T-helper 1 cell treated with Interleukin-12 subunit alpha and Interleukin-12 subunit beta and Interleukin-4 antibody, amounts not matched to agents 30 μg/mL and 1 μg/mL, for 36 hours (primary cell): ENCODE measurements around the gene PRSS12.
"Not testable (repeated sequence)": the region's sequence is repeated elsewhere in the genome, so short reads cannot be mapped to it uniquely, and the experiment has no call there.

ENCODE experiments used
- H3K27ac Mint-ChIP-seq: one replicate; pipeline ENCODE4 v1.8.0; 2021; ENCODE audit warnings: mild to moderate bottlenecking, mixed read lengths
- H3K27me3 Mint-ChIP-seq: one replicate; pipeline ENCODE4 v1.8.0; 2021; ENCODE audit warnings: low read depth, mixed read lengths
- H3K36me3 Mint-ChIP-seq: one replicate; pipeline ENCODE4 v1.8.0; 2021; ENCODE audit warnings: low read depth, mixed read lengths
- H3K4me1 Mint-ChIP-seq: one replicate; pipeline ENCODE4 v1.8.0; 2021; ENCODE audit warnings: low read depth, mixed read lengths
- H3K4me3 Mint-ChIP-seq: one replicate; pipeline ENCODE4 v1.8.0; 2021; ENCODE audit warnings: mild to moderate bottlenecking, moderate library complexity, mixed read lengths
- H3K9me3 Mint-ChIP-seq: one replicate; pipeline ENCODE4 v1.8.0; 2021; ENCODE audit warnings: mixed read lengths

The PRSS12 gene

DNA sequence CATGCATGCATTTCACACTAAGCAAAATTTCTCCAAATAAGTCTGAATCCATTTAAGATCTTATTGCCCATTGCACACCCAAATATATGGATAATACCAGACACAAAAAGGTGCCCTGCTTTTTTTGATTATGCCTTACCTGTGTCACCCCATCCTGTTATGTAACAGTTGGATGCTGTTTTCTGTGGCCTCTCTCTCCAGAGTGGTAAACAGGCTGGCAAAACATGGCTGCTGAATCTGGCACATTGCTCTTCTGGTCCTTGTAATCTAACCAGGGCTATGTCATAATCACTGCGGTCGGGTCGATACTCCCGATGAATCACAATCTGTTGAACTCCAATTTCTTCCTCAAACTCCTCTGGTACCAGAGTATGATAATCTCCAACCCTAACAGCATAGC lies 70.1 kb downstream of the PRSS12 start:
- H3K9me3 Mint-ChIP-seq = no peaks in the 10 kb centered on the region
- H3K4me1 Mint-ChIP-seq = peaks cover 28% of the 10 kb centered on the region
- H3K27ac Mint-ChIP-seq = no peak overlapping the region
- H3K36me3 Mint-ChIP-seq = peaks cover 33% of the 10 kb centered on the region
- no peak overlapping the region for H3K4me3 Mint-ChIP-seq
- no peaks in the 10 kb centered on the region for H3K27me3 Mint-ChIP-seq

DNA sequence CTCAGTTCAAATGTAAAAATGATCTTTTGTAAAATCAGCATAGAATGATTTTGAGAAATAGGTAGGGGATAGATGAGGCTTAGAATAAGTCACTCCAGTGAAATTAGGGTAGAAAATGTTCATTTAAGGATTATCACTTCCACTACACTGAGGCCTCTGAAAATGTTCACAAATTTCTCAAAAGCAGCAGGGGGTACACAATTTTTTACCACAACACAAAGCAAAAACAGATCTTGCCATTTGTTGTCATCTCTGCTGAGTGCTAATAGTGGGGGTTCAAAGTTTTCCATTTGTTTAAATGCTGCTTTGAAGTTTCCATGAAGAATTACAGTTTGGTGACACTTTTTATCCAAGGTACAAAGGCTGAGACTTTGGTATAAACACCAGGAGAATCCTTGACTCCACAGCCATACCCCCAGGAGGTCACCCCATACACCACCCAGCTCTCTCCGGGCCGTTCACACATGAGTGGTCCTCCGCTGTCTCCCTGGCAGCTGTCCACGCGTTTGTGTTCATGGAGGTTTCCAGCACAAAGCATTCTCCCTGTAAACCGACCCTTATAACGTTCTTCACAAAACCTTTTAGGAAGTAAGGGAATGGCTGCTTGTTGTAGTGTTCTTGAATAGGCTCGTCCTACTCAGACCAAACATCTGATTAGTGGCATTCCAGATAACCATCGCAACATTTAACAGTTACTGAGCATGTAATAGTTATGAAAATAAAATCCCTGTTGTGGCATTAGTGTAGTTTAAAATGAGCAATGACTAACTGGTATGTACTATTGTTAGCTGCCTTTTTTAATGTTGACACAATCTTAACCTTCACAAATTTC lies 71.0 kb downstream of the PRSS12 start:
- H3K27me3 Mint-ChIP-seq = no peaks in the 10 kb centered on the region
- H3K9me3 Mint-ChIP-seq = no peaks in the 10 kb centered on the region
- H3K4me1 Mint-ChIP-seq = peaks cover 31% of the 10 kb centered on the region
- H3K4me3 Mint-ChIP-seq = no peak overlapping the region
- no peak overlapping the region for H3K27ac Mint-ChIP-seq
- H3K36me3 Mint-ChIP-seq = peaks cover 33% of the 10 kb centered on the region

DNA sequence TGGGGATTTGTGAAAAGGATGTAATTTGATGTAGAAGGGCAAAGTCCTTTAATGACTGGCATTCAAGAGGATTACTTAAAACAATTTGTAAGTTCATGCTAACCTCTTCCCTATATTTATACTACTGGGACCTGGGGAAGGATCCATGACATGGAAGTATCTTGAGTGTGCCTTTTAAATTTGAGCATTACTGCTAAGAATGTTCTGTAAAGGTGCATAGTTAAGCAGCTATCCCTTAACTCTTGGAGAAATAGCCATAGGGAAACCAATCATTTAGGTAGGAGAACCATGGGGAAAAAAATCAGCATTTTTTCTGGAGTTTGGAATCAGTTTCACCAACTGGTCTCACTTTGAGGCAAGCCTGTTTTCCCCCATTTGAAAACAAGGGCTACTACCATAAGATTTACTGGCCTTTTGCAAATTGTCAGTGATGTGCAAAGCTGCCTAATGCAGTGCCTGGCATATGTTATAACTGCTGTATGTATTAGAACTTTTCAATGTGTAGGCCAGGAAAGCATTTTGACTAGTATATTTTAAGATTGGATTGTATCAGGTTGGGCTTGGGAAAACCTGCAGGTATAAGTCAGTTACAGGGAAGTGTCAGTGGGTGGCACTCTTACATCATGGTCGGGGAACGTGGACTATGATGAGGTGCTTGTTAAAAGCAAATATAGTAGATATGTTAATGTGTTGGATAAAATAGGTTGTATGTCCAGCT lies 72.1 kb downstream of the PRSS12 start:
- Mint-ChIP-seq H3K27ac (no peak overlapping the region), H3K9me3 (no peaks in the 10 kb centered on the region), H3K4me3 (peak overlapping the region; percentile 89), H3K36me3 (peaks cover 33% of the 10 kb centered on the region), H3K4me1 (peaks cover 31% of the 10 kb centered on the region), H3K27me3 (no peaks in the 10 kb centered on the region)

DNA sequence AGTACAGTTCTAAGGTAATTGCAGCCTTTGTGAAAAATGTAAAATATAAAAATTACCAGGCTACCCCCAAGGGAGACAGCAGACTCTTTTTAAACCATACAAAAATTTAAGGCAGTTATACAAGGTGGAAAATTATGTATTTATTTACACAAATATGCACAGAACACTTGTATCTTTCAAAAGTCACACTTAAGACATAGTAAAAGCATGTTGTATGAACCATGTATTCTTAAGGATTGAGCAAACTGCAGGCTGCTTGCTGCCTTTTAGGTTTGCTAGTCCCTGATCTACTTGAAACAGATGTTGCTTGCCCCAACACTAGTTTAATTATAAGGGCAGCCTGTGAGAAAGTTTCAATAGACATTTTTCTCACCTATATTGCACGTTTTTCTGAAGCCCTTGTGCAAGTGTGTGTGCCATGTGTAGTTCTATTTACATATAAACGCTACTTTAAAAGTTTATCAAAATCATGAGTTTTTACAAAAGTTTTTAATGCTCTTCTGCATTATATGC lies 72.8 kb downstream of the PRSS12 start:
- Mint-ChIP-seq H3K27me3 (no peaks in the 10 kb centered on the region), H3K27ac (peak overlapping the region; percentile 98), H3K4me1 (peaks cover 31% of the 10 kb centered on the region), H3K4me3 (peak overlapping the region; percentile 89), H3K36me3 (peaks cover 33% of the 10 kb centered on the region), H3K9me3 (no peaks in the 10 kb centered on the region)

DNA sequence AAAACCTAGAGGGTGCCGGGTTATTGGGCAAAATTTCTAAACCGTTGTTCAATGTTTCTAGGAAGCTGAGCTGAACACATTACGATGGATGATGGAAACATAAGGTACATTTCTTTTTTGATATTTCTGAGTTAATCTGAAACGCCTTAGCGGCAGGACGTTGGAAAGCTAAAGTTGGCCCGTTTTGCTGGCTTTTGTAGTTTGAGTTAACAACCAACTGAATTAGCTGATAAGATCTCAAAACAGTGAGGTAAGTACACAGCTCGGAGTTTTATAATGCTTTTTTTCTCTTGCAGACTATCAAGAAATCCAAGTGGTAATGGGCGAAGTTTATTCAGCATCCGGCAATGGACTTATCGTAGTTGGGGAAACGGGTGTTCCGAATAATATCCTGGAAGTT lies 73.5 kb downstream of the PRSS12 start:
- Mint-ChIP-seq H3K36me3 (peaks cover 33% of the 10 kb centered on the region), H3K9me3 (no peaks in the 10 kb centered on the region), H3K4me1 (peaks cover 31% of the 10 kb centered on the region), H3K4me3 (peak overlapping the region; percentile 89), H3K27me3 (no peaks in the 10 kb centered on the region), H3K27ac (peak overlapping the region; percentile 98)

DNA sequence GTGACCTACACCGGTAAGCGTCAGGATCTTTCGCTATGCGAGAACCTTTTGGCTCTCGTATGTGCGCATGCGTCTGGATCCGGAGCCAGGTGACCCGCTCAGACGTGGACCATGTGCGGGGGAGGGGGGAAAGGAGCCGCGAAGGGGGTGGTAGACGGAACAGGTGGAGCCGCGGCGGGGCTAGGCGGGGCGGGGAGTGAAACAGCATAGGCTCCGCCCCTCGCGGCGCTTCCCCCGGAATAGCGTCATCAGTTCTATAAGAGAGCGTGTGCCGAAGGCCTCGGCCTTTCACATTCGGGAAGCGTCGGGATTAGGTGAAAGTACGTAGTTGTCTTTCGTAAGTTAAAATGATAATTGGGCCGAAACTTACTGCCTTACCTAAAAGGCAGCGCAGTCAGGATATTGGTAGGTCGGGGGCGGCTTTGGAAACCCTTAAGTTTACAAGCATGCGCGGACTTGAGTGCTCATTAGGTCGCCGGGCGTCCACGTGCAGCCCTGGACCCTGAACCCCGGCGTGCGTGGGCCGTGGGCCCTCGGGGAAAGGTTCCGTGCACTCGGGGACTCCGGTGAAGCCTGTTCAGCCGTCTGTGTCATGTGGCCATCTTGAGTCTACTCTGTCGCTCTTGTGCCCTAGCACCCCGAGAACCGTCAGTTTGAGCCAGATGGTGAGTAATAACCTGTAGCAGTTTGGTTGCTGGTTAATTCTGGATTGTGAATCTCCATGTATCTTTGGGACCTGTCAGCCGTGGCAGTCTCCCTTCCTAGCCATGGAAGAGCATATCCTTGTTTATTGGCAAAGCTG lies 74.1 kb downstream of the PRSS12 start:
- no peaks in the 10 kb centered on the region for H3K9me3 Mint-ChIP-seq
- H3K27ac Mint-ChIP-seq = peak overlapping the region; percentile 98
- no peaks in the 10 kb centered on the region for H3K27me3 Mint-ChIP-seq
- peak overlapping the region; percentile 89 for H3K4me3 Mint-ChIP-seq
- H3K36me3 Mint-ChIP-seq = peaks cover 33% of the 10 kb centered on the region
- H3K4me1 Mint-ChIP-seq = peaks cover 31% of the 10 kb centered on the region

DNA sequence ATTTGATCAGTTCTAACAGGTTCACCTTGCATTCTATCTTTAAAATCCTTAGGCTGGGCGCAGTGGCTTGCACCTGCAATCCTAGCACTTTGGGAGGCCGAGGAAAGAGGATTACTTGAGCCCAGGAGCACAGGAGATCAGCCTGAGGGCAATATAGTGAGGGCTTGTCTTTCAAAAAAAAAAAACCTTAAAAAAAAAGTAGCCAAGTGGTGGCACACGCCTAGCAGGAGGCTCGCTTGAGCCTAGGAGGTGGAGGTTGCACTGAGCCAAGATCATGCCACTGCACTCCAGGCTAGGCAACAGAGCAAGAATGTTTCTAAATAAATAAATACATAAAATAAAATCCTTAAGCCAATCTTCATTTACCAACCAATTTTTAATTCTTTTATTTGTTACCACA lies 75.6 kb downstream of the PRSS12 start:
- H3K27me3 Mint-ChIP-seq = no peaks in the 10 kb centered on the region
- no peaks in the 10 kb centered on the region for H3K9me3 Mint-ChIP-seq
- H3K4me3 Mint-ChIP-seq = no peak overlapping the region
- no peak overlapping the region for H3K27ac Mint-ChIP-seq
- H3K4me1 Mint-ChIP-seq = peaks cover 27% of the 10 kb centered on the region
- H3K36me3 Mint-ChIP-seq = peaks cover 23% of the 10 kb centered on the region

DNA sequence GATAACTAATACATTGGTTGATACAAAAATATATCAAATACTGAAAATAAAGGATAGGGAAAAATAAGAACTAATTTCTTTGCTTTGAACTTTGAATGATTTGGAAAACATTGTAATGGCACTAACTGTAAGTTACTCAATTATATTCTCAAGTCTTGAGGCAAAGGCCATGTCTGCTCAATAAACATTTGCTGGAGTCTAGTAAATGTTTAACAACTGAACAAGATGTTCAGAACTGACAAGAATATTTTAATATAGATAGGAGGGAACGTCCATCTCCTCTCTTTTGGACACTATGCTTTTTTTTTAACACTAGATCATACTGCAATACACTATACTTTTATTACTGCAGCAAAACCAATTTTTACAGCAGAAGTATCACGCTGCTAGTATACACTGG lies 76.2 kb downstream of the PRSS12 start:
- Mint-ChIP-seq H3K4me1 (peaks cover 25% of the 10 kb centered on the region), H3K9me3 (no peaks in the 10 kb centered on the region), H3K36me3 (peaks cover 17% of the 10 kb centered on the region), H3K27me3 (no peaks in the 10 kb centered on the region), H3K27ac (no peak overlapping the region), H3K4me3 (no peak overlapping the region)

DNA sequence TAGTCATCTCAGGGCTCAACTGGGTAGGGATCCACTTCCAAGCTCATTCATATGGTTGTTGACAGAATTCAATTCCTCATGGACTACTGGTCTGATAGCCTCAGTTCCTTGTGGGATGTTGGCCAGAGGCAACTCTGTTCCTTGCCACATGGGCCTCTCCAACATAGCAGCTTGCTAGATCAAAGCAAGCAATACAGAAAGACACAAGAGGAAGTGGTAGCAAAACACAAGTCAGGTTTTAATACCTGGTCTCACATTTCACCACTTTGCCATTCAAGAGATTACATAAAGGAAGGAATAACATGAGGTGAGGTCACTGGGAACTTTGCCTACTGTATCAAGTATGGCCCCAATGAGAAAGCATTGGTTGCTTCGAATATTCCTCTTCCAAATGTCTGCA lies 79.2 kb downstream of the PRSS12 start:
- Mint-ChIP-seq H3K27me3 (peaks cover 4% of the 10 kb centered on the region), H3K27ac (no peak overlapping the region), H3K4me3 (no peak overlapping the region), H3K9me3 (no peaks in the 10 kb centered on the region), H3K36me3 (peaks cover 2% of the 10 kb centered on the region), H3K4me1 (peaks cover 11% of the 10 kb centered on the region)

DNA sequence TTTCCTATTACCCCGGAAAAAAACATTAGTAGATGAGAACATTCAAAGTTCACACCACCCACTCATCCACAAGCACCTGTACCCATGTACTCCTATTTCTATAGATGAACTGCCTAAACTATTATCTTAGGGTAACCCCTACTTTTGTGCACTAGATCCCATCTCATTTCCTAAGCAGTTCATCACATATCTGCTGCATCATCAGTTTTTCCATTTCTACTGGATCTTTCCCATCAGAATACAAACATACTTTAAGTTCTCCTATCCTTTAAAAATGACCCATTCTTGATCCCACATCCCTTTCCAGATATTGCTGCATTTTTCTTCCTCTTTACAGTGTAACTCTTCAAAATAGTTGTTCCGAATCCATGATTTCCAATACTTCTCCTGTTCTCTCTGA lies 81.0 kb downstream of the PRSS12 start:
- H3K36me3 Mint-ChIP-seq = no peaks in the 10 kb centered on the region
- peaks cover 4% of the 10 kb centered on the region for H3K27me3 Mint-ChIP-seq
- no peak overlapping the region for H3K27ac Mint-ChIP-seq
- no peaks in the 10 kb centered on the region for H3K9me3 Mint-ChIP-seq
- no peak overlapping the region for H3K4me3 Mint-ChIP-seq
- H3K4me1 Mint-ChIP-seq = peaks cover 1% of the 10 kb centered on the region

DNA sequence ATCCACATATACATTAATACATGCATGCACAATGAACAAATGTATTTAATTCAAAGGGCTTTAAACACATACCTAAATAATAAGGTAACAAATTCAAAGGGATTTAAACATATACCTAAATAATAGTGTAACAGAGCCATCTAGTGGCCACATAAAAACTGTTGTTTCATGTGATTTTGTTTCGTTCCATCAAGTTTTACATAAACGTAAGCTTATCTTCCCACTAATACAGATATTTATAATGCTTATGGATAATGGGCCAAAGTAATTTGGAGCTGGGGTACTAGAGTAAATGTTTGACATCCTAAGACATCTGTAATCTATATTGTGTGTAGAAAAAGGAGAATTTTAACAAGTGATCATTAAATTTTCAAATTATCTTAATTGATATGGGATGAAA lies 82.3 kb downstream of the PRSS12 start:
- Mint-ChIP-seq H3K27me3 (peaks cover 4% of the 10 kb centered on the region), H3K9me3 (no peaks in the 10 kb centered on the region), H3K4me3 (no peak overlapping the region), H3K36me3 (no peaks in the 10 kb centered on the region), H3K27ac (no peak overlapping the region), H3K4me1 (peaks cover 1% of the 10 kb centered on the region)

DNA sequence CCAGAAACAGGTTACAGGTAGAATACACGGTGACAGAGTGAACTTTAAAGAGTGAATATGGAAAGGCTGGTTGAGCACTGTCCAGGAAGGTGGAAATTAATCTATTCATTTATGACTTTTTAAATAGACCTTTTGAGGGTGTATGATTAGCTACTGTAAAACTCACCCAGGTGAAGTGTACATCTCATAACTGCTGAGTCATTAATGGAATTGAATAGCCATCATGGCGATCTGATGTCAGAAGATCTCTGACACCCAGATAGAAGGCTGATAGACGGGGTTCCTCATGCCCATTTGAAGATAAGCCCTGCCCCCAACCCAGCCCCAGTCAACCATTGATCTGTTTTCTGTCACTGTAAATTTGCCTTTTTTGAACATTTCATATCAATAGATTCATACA lies 84.0 kb downstream of the PRSS12 start:
- H3K36me3 Mint-ChIP-seq = no peaks in the 10 kb centered on the region
- H3K27me3 Mint-ChIP-seq = peaks cover 11% of the 10 kb centered on the region
- peaks cover 1% of the 10 kb centered on the region for H3K4me1 Mint-ChIP-seq
- no peaks in the 10 kb centered on the region for H3K9me3 Mint-ChIP-seq
- no peak overlapping the region for H3K4me3 Mint-ChIP-seq
- no peak overlapping the region for H3K27ac Mint-ChIP-seq

DNA sequence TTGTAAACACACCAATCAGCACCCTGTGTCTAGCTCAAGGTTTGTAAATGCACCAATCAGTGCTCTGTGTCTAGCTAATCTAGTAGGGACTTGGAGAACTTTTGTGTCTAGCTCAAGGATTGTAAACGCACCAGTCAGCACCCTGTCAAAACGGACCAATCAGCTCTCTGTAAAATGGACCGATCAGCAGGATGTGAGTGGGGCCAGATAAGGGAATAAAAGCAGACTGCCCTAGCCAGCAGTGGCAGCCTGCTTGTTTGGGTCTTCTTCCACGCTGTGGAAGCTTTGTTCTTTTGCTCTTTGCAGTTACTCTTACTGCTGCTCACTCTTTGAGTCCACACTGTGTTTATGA lies 86.7 kb downstream of the PRSS12 start:
- H3K4me1 Mint-ChIP-seq, H3K36me3 Mint-ChIP-seq, H3K27ac Mint-ChIP-seq, H3K9me3 Mint-ChIP-seq: not testable (repeated sequence)
- Mint-ChIP-seq H3K27me3 (peaks cover 16% of the 10 kb centered on the region), H3K4me3 (peak overlapping the region; percentile 16)

DNA sequence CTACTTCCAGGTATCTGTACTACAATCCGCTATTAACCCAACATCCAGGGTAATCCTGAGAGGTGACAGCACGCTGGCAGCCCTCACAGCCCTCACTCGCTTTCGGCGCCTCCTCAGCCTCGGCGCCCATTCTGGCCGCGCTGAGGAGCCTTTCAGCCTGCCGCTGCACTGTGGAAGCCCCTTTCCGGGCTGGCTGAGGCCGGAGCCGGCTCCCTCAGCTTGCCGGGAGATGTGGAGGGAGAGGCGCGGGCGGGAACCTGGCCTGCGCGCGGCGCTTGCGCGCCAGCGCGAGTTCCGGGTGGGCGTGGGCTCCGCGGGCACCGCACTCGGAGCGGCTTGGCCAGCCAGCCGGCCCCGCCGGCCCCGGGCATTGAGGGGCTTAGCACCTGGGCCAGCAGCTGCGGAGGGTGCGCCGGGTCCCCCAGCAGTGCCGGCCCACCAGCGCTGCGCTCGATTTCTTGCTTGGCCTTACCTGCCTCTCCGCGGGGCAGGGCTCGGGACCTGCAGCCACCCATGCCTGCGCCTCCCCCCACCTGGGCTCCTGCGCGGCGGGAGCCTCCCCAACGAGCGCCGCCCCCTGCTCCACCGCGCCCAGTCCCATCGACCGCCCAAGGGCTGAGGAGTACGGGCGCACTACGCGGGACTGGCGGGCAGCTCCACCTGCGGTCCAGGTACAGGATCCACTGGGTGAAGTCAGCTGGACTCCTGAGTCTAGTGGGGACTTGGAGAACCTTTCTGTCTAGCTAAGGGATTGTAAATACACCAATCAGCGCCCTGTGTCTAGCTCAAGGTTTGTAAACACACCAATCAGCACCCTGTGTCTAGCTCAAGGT lies 87.3 kb downstream of the PRSS12 start:
- H3K27me3 Mint-ChIP-seq = peaks cover 16% of the 10 kb centered on the region
- H3K27ac Mint-ChIP-seq = no peak overlapping the region
- no peaks in the 10 kb centered on the region for H3K9me3 Mint-ChIP-seq
- H3K36me3 Mint-ChIP-seq = no peaks in the 10 kb centered on the region
- H3K4me3 Mint-ChIP-seq = peak overlapping the region; percentile 66
- peaks cover under 1% of the 10 kb centered on the region for H3K4me1 Mint-ChIP-seq
